K562 (cell line): ENCODE measurements around the gene MSANTD1. TPM values are rescaled to one million over a fixed set of nuclear protein-coding genes. Genes with fewer than 3 reads are reported as not detected.

Experiments used
- CHD2 ChIP-seq: IDR thresholded peaks from 2 replicates; pipeline ENCODE4 v1.6.1; 2011; ENCODE audit warnings: low read depth, low read length
- CTBP1 ChIP-seq: fragments of 450-650 bp; IDR thresholded peaks from 2 replicates; pipeline ENCODE4 v1.6.1; 2016; ENCODE audit warnings: borderline replicate concordance
- HNRNPUL1 ChIP-seq: fragments of 200-400 bp; formaldehyde crosslinking; IDR thresholded peaks from 2 replicates; pipeline ENCODE4 v1.6.1; 2017; ENCODE audit warnings: low read length
- L3MBTL2 ChIP-seq: fragments of 450-650 bp; IDR thresholded peaks from 2 replicates; pipeline ENCODE4 v1.6.1; 2016; ENCODE audit warnings: mild to moderate bottlenecking, moderate library complexity
- MCM5 ChIP-seq: fragments of 450-650 bp; IDR thresholded peaks from 2 replicates; pipeline ENCODE4 v1.6.1; 2016; ENCODE audit warnings: low read depth
- NFXL1 ChIP-seq: fragments of 450-650 bp; formaldehyde crosslinking; IDR thresholded peaks from 2 replicates; pipeline ENCODE4 v1.4.0; 2021; ENCODE audit warnings: mild to moderate bottlenecking
- POLR2B ChIP-seq: fragments of 450-650 bp; IDR thresholded peaks from 2 replicates; pipeline ENCODE4 v1.6.1; 2018; ENCODE audit warnings: low read depth; ENCODE audit not compliant: partially characterized antibody
- RAD51 ChIP-seq: fragments of 450-650 bp; IDR thresholded peaks from 2 replicates; pipeline ENCODE4 v1.7.1; 2016; ENCODE audit warnings: low read depth, mild to moderate bottlenecking, borderline replicate concordance
- TARDBP ChIP-seq: fragments of 450-650 bp; IDR thresholded peaks from 2 replicates; pipeline ENCODE4 v1.6.1; 2016
- TCF3 ChIP-seq: sonication (generic); formaldehyde crosslinking; IDR thresholded peaks from 2 replicates; pipeline ENCODE4 v1.4.0; 2020; ENCODE audit warnings: mild to moderate bottlenecking, missing genetic modification reagents
- ZC3H11A ChIP-seq: IDR thresholded peaks from 2 replicates; pipeline ENCODE4 v1.6.1; 2012; ENCODE audit warnings: low read depth, low read length, improper control_type of control experiment
- ZC3H8 ChIP-seq: fragments of 450-650 bp; IDR thresholded peaks from 2 replicates; pipeline ENCODE4 v1.6.1; 2017
- ZNF23 ChIP-seq: fragments of 250-450 bp; sonication (Bioruptor Pico); IDR thresholded peaks from 2 replicates; pipeline ENCODE4 v1.4.0; 2020; ENCODE audit warnings: mild to moderate bottlenecking
- ZNF699 ChIP-seq: fragments of 250-450 bp; sonication (Bioruptor Pico); IDR thresholded peaks from 2 replicates; pipeline ENCODE4 v1.8.0; 2021; ENCODE audit warnings: mild to moderate bottlenecking, moderate library complexity; ENCODE audit not compliant: insufficient replicate concordance
- ZNF785 ChIP-seq: fragments of 250-450 bp; sonication (Bioruptor Pico); IDR thresholded peaks from 2 replicates; pipeline ENCODE4 v1.4.0; 2020; ENCODE audit warnings: mild to moderate bottlenecking
- polyA plus RNA-seq, 8 experiments: library from polyadenylated mRNA; depleted of rRNA in 4 of 8; stranded (reverse) in 5 of 8; unstranded in 3 of 8; fragments of >200 nt; fragmentation: Nextera tagmentation in 2 of 8; fragmentation: Illumina TruSeq in 1 of 8; extraction: Ambion mirVana in 2 of 8; extraction: Trizol in 1 of 8; gene quantifications; 2 replicates each; pipeline versions ENCODE4 v1.2.1 to v1.2.3, GENCODE V29; 2011 to 2014; ENCODE audit warnings: inconsistent platforms in 1 of 8, missing spikeins in 1 of 8
- total RNA-seq, 7 experiments: library from RNA; depleted of rRNA in 6 of 7; stranded (reverse); fragments of >200 nt in 6 of 7; fragmentation: Illumina TruSeq in 2 of 7; extraction: Trizol in 2 of 7; gene quantifications; 2 replicates each; pipeline versions ENCODE4 v1.2.1 to v1.2.3, GENCODE V29; 2011 to 2021; ENCODE audit warnings: low replicate concordance in 1 of 7
- TF ChIP-seq, protein P1 (sequence below): fragments of 450-650 bp; IDR thresholded peaks from 2 replicates; pipeline ENCODE4 v1.6.1; 2016; ENCODE audit warnings: antibody characterized with exemption
- TF ChIP-seq, protein P2 (sequence below): fragments of 250-450 bp; sonication (Bioruptor Pico); IDR thresholded peaks from 2 replicates; pipeline ENCODE4 v1.8.0; 2022; ENCODE audit warnings: moderate library complexity, mild to moderate bottlenecking, inconsistent platforms
- TF ChIP-seq, protein P3 (sequence below), 3 experiments: IDR thresholded peaks in 2 of 3; conservative IDR thresholded peaks in 1 of 3; 2 replicates each; pipeline ENCODE4 v1.5.1; 2011 to 2012; ENCODE audit warnings: low read length in 3 of 3, mild to moderate bottlenecking in 3 of 3, control low read depth in 2 of 3, improper control_type of control experiment in 1 of 3, inconsistent platforms in 1 of 3, low read depth in 1 of 3, mixed read lengths in 1 of 3, moderate library complexity in 1 of 3; ENCODE audit not compliant: insufficient read depth in 2 of 3
- TF ChIP-seq, protein P4 (sequence below): fragments of 450-650 bp; IDR thresholded peaks from 2 replicates; pipeline ENCODE4 v1.7.1; 2018; ENCODE audit warnings: mild to moderate bottlenecking, low read depth; ENCODE audit not compliant: partially characterized antibody

Gene MSANTD1
- total and polyA plus RNA-seq, 9 of the 15 experiments (the other 6 are each of a cell fraction or from before 2014, with no cell fraction given), result 0.04 to 0.09 (median 0.07) TPM; not detected in 6

GRCh38 chr4:3292571-3293400 is 43.8 kb downstream of the MSANTD1 start, which contains the start of gene RGS12 (continued):
- TF ChIP-seq ZNF699 (CRISPR knock-in tag) (no peak), CTBP1 (no peak), NFXL1 (CRISPR knock-in tag) (no peak), HNRNPUL1 (no peak), POLR2B (no peak), L3MBTL2 (peak; percentile 42), MCM5 (no peak), TCF3 (CRISPR knock-in tag) (no peak), ZNF23 (CRISPR knock-in tag) (no peak), ZC3H11A (no peak), CHD2 (no peak), RAD51 (no peak), TARDBP (no peak), ZNF785 (CRISPR knock-in tag) (no peak), ZC3H8 (no peak)
- TF ChIP-seq, protein P1, sequence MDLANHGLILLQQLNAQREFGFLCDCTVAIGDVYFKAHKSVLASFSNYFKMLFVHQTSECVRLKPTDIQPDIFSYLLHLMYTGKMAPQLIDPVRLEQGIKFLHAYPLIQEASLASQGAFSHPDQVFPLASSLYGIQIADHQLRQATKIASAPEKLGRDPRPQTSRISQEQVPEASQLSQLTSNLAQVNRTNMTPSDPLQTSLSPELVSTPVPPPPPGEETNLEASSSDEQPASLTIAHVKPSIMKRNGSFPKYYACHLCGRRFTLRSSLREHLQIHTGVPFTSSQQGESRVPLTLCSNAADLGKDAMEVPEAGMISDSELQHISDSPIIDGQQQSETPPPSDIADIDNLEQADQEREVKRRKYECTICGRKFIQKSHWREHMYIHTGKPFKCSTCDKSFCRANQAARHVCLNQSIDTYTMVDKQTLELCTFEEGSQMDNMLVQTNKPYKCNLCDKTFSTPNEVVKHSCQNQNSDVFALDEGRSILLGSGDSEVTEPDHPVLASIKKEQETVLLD, result no peak
- TF ChIP-seq, protein P2, sequence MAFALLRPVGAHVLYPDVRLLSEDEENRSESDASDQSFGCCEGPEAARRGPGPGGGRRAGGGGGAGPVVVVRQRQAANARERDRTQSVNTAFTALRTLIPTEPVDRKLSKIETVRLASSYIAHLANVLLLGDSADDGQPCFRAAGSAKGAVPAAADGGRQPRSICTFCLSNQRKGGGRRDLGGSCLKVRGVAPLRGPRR, result no peak
- TF ChIP-seq, protein P3, sequence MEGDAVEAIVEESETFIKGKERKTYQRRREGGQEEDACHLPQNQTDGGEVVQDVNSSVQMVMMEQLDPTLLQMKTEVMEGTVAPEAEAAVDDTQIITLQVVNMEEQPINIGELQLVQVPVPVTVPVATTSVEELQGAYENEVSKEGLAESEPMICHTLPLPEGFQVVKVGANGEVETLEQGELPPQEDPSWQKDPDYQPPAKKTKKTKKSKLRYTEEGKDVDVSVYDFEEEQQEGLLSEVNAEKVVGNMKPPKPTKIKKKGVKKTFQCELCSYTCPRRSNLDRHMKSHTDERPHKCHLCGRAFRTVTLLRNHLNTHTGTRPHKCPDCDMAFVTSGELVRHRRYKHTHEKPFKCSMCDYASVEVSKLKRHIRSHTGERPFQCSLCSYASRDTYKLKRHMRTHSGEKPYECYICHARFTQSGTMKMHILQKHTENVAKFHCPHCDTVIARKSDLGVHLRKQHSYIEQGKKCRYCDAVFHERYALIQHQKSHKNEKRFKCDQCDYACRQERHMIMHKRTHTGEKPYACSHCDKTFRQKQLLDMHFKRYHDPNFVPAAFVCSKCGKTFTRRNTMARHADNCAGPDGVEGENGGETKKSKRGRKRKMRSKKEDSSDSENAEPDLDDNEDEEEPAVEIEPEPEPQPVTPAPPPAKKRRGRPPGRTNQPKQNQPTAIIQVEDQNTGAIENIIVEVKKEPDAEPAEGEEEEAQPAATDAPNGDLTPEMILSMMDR (IDR thresholded peaks at IDR 0.05 in 2 of 3, conservative IDR thresholded peaks at IDR 0.05 in 1 of 3; ENCODE audit: insufficient read depth in 2 of 3, low read depth in 1 of 3, low read length in 3 of 3), result no peak
- TF ChIP-seq, protein P4, sequence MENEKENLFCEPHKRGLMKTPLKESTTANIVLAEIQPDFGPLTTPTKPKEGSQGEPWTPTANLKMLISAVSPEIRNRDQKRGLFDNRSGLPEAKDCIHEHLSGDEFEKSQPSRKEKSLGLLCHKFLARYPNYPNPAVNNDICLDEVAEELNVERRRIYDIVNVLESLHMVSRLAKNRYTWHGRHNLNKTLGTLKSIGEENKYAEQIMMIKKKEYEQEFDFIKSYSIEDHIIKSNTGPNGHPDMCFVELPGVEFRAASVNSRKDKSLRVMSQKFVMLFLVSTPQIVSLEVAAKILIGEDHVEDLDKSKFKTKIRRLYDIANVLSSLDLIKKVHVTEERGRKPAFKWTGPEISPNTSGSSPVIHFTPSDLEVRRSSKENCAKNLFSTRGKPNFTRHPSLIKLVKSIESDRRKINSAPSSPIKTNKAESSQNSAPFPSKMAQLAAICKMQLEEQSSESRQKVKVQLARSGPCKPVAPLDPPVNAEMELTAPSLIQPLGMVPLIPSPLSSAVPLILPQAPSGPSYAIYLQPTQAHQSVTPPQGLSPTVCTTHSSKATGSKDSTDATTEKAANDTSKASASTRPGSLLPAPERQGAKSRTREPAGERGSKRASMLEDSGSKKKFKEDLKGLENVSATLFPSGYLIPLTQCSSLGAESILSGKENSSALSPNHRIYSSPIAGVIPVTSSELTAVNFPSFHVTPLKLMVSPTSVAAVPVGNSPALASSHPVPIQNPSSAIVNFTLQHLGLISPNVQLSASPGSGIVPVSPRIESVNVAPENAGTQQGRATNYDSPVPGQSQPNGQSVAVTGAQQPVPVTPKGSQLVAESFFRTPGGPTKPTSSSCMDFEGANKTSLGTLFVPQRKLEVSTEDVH, result no peak
